Upper lobe of left lung (tissue), 6 donors: Measurements from ENCODE around the gene NDC1. TPM values are rescaled to one million over a fixed set of nuclear protein-coding genes. Genes with fewer than 3 reads are reported as not detected.

Source experiments
- ATAC-seq, 2 donors: fragments of 200-7000 bp; cut with Tn5 transposase; one replicate each; pipeline ENCODE4 v1.9.1; 2022; ENCODE audit warnings: mild to moderate bottlenecking in 2 of 2, moderate library complexity in 2 of 2; ENCODE audit not compliant: low FRiP score in 2 of 2
- DNase-seq, 2 donors: peaks; one replicate each; pipeline ENCODE4 v3.0.0-alpha.2; 2019 to 2020
- H3K27ac ChIP-seq, 4 donors: fragments of 200-600 bp; sonication (generic); one replicate each; pipeline ENCODE4 v1.5.1; 2016 to 2019
- H3K27me3 ChIP-seq, 4 donors: fragments of 200-600 bp; sonication (generic); one replicate each; pipeline ENCODE4 v1.5.1; 2017 to 2019
- H3K36me3 ChIP-seq, 4 donors: fragments of 200-600 bp; sonication (generic); one replicate each; pipeline ENCODE4 v1.5.1; 2016 to 2019
- H3K4me1 ChIP-seq, 4 donors: fragments of 200-600 bp; sonication (generic); one replicate each; pipeline ENCODE4 v1.5.1; 2018 to 2019
- H3K4me3 ChIP-seq, 4 donors: fragments of 200-600 bp; sonication (generic); one replicate each; pipeline ENCODE4 v1.5.1; 2017 to 2019; ENCODE audit warnings: mild to moderate bottlenecking in 2 of 4, moderate library complexity in 1 of 4
- H3K9me3 ChIP-seq, 4 donors: fragments of 200-600 bp; sonication (generic); one replicate each; pipeline ENCODE4 v1.5.1; 2018 to 2019
- EP300 ChIP-seq, 4 donors: sonication (generic); formaldehyde crosslinking; IDR thresholded peaks; one replicate each; pipeline ENCODE4 v1.5.1; 2017; ENCODE audit warnings: antibody characterized with exemption in 4 of 4, control low read depth in 2 of 4
- POLR2A ChIP-seq, 4 donors: fragments of 450-650 bp; IDR thresholded peaks; one replicate each; pipeline ENCODE4 v1.5.1; 2016 to 2017; ENCODE audit warnings: antibody characterized with exemption in 4 of 4, mild to moderate bottlenecking in 2 of 4
- POLR2AphosphoS5 ChIP-seq, 2 donors: sonication (generic); formaldehyde crosslinking; IDR thresholded peaks; one replicate each; pipeline ENCODE4 v1.5.1; 2017; ENCODE audit warnings: antibody characterized with exemption in 2 of 2
- WGBS, 2 donors: methylation state at CpG; one replicate each; pipeline ENCODE4 v1.1.5; 2017 to 2018; 5-methylcytosine and 5-hydroxymethylcytosine counted together
- total RNA-seq, 6 donors: library from RNA; depleted of rRNA in 4 of 6; stranded (reverse); fragments of >200 nt in 4 of 6; gene quantifications; one replicate each; pipeline versions ENCODE4 v1.1.0 to v1.2.1, GENCODE V29; 2016 to 2021
- TF ChIP-seq, protein P1 (sequence below), 6 experiments: fragments of 450-650 bp in 4 of 6; fragments of 200-600 bp in 2 of 6; sonication (generic) in 2 of 6; IDR thresholded peaks; one replicate each; pipeline ENCODE4 v1.5.1; 2016 to 2019; ENCODE audit warnings: antibody characterized with exemption in 6 of 6
- donor health status: DM: no; HTN: no; CAD: no; lungs with moderate emphysema.
- donor health status: DM: no; HTN: yes; CAD: no; lungs with severe emphysema.

Gene NDC1
- total RNA-seq, 6 donors from 2014 or later, result 1.2 to 10.9 (median 8.2) TPM

DNA sequence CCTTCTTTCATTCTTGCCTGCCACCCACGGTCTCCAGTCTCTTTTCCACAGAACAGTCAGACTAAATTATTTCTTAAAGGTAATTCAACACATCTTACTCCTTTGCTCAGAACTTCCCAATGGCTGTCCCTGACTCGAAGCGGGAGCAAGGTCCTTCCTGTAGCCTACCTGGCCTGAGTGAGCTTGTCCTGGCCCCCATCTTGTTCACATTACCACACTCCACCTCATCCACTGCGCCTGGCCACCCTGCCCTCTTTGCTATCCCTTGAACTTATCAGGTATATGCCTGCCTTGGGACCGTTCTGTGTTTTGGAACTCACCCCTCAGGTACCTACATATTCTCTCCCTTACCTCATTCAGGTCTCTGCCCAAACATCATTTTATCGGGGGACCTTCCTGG is 85.8 kb downstream of the NDC1 start:
- WGBS, 2 donors, result 92 to 94% methylated on average over 6 of the region's 6 CpGs
- Histone ChIP-seq H3K4me1 (no peaks in the 10 kb centered on the region), H3K9me3 (no peaks in the 10 kb centered on the region), H3K27ac (no peak overlapping the region), H3K36me3 (no peaks in the 10 kb centered on the region), H3K4me3 (no peak overlapping the region), H3K27me3 (no peaks in the 10 kb centered on the region)
- ATAC-seq (no peak), DNase-seq (no peak)
- TF ChIP-seq POLR2AphosphoS5 (IDR thresholded peaks at IDR 0.05) (no peak), EP300 (IDR thresholded peaks at IDR 0.05) (no peak), POLR2A (IDR thresholded peaks at IDR 0.05) (no peak)
- TF ChIP-seq, protein P1, sequence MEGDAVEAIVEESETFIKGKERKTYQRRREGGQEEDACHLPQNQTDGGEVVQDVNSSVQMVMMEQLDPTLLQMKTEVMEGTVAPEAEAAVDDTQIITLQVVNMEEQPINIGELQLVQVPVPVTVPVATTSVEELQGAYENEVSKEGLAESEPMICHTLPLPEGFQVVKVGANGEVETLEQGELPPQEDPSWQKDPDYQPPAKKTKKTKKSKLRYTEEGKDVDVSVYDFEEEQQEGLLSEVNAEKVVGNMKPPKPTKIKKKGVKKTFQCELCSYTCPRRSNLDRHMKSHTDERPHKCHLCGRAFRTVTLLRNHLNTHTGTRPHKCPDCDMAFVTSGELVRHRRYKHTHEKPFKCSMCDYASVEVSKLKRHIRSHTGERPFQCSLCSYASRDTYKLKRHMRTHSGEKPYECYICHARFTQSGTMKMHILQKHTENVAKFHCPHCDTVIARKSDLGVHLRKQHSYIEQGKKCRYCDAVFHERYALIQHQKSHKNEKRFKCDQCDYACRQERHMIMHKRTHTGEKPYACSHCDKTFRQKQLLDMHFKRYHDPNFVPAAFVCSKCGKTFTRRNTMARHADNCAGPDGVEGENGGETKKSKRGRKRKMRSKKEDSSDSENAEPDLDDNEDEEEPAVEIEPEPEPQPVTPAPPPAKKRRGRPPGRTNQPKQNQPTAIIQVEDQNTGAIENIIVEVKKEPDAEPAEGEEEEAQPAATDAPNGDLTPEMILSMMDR (IDR thresholded peaks at IDR 0.05), result no peak

DNA sequence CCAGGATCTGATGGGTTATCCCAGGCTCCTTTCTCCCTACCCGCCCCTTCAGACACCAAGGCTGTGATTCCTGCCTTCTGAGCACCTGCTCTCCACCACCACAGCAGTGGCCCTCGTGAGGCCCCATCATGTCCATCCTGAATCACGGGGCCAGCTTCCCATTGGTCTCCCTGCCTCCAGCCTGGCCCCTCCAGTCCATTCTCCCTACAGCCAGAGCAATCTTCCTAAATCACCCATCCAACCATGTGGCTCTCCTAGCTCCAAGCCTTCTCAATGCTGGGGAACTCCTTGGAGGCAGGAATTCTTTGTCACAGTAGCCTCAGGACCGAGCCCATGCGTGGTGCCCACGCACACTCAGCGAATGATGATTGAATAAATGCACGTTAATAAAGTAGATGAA is 90.3 kb downstream of the NDC1 start:
- Histone ChIP-seq H3K27me3 (no peaks in the 10 kb centered on the region), H3K4me3 (no peak overlapping the region), H3K4me1 (no peaks in the 10 kb centered on the region), H3K36me3 (no peaks in the 10 kb centered on the region), H3K9me3 (no peaks in the 10 kb centered on the region), H3K27ac (no peak overlapping the region)
- ATAC-seq, result no peak
- DNase-seq, result no peak
- TF ChIP-seq POLR2AphosphoS5 (IDR thresholded peaks at IDR 0.05), result no peak
- 87 to 88% methylated on average over 5 to 8 of the region's 8 CpGs for WGBS, 2 donors

- WGBS, 2 donors, result 62 to 71% methylated on average over 8 of the region's 8 CpGs
- Histone ChIP-seq H3K4me1 (peaks cover 13 to 25% (median 22%) of the 10 kb centered on the region in 4 donors), H3K4me3 (no peak overlapping the region), H3K36me3 (no peaks in the 10 kb centered on the region), H3K9me3 (no peaks in the 10 kb centered on the region), H3K27ac (no peak overlapping the region), H3K27me3 (peaks cover 0 to 31% (median 20%) of the 10 kb centered on the region in 4 donors)
- ATAC-seq, result no peak
- no peak for DNase-seq
- TF ChIP-seq POLR2A (IDR thresholded peaks at IDR 0.05) (no peak), POLR2AphosphoS5 (IDR thresholded peaks at IDR 0.05) (no peak), EP300 (IDR thresholded peaks at IDR 0.05) (no peak)
- TF ChIP-seq, protein P1 (IDR thresholded peaks at IDR 0.05), result no peak
These were observed 97.4 kb downstream of the NDC1 start for GRCh38 chr1:53740621-53741105.

DNA sequence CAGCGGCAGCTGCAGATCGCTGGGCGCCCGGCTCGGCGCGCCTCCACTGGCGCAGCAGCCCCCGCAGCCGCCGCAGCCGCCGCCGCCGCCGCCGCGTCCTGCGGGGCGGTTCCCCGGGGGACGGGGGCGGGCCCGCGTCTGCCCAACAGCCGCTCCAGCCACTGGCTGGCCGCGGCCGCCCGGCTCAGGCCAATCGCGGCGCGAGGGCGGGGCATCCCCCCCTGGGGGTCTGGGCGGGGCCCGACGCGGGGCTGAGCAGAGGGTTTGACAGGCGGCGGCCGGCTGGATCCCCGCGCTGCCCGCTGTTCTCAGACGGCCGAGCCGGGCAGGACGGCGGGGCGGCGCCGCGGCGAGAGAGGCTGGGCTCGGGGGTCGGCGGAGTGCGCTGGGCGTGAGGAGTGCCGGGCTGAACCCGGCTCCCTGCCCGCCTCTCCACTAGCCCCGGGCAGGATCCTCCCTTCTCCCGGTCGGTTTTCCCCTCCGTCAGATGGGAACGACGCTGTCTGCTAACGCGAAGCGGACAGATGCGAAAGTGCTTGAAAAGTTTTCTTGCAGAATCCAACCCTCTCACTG is 98.9 kb downstream of the NDC1 start, which contains the start of gene GLIS1:
Gene GLIS1 (minus strand): TSS at position 56 of the 573 bp plus-strand sequence. CDS start 1,100 bp downstream, outside the sequence.
- TF ChIP-seq, protein P1 (IDR thresholded peaks at IDR 0.05), result no peak
- no peak for TF ChIP-seq EP300 (IDR thresholded peaks at IDR 0.05)
- TF ChIP-seq POLR2AphosphoS5 (IDR thresholded peaks at IDR 0.05), result no peak
- TF ChIP-seq POLR2A (IDR thresholded peaks at IDR 0.05), result no peak
- no peaks in the 10 kb centered on the region for H3K36me3 ChIP-seq
- no peak within 1 kb of the TSS for H3K27ac ChIP-seq
- peaks cover 0 to 31% (median 20%) of the 10 kb centered on the region in 4 donors for H3K27me3 ChIP-seq
- 2 to 5% methylated on average over 8 to 17 of the region's 73 CpGs for WGBS, 2 donors
- peak; percentile 86 to 98 for ATAC-seq
- DNase-seq, result peak; percentile 63 to 97
- peak within 1 kb of the TSS; percentile 22 to 69 (median 58) for H3K4me3 ChIP-seq
- H3K4me1 ChIP-seq, result peaks cover 13 to 25% (median 22%) of the 10 kb centered on the region in 4 donors
- H3K9me3 ChIP-seq, result no peaks in the 10 kb centered on the region

DNA sequence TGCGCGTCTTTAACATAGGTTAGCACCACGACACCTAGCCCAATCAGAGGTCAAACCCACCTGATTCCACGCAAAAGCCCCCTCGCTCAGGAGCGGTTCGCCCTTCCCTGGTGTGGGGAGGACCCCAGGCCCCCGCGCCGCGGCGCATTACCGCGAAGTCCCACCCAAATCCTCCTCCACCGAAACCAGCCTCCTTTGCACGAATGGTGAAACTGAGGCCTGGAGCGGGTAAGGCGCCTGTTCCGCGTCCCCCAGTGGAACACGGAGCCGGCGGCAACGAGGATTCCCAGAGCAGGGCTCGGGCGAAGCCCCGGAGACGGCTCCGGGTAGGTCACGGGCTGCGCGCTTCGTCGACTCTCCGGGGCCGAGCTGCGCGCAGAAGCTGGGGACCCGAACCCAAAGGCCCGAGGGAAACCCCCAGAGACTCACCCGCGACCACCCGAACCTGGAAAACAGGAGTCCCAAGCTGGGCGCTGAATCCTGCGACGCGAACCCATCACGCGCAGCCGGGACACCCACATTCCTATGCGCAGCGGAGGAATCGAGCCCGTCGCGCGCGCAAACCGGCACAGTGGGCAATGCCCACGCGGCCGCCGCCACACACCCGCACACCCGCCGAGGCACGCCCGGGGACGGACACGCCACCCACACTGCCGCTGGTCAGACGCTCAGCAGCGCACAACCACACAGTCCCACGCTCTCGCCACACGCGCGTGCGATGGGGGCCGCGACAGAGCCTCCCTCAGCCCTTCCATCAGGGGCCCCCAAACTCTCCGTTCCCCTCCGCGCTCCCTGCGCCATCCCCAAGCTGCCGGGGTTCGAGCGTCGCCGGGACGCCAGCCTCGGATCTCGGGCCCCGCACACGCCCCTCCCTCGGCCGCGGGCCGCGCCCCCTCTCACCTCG is 99.6 kb downstream of the NDC1 start:
- H3K27ac ChIP-seq, result no peak overlapping the region
- TF ChIP-seq, protein P1 (IDR thresholded peaks at IDR 0.05), result no peak
- TF ChIP-seq POLR2AphosphoS5 (IDR thresholded peaks at IDR 0.05) (no peak), EP300 (IDR thresholded peaks at IDR 0.05) (no peak), POLR2A (IDR thresholded peaks at IDR 0.05) (no peak)
- DNase-seq, result peak in 1 of 2 donors; percentile 88

More for the DNA sequence above, 99.6 kb downstream of the NDC1 start:
- H3K4me3 ChIP-seq, result peak overlapping the region; percentile 22 to 69 (median 58)
- H3K27me3 ChIP-seq, result peaks cover 0 to 31% (median 20%) of the 10 kb centered on the region in 4 donors
- peaks cover 13 to 25% (median 22%) of the 10 kb centered on the region in 4 donors for H3K4me1 ChIP-seq
- H3K9me3 ChIP-seq, result no peaks in the 10 kb centered on the region
- WGBS, 2 donors, result 1 to 3% methylated on average over 16 to 55 of the region's 101 CpGs
- H3K36me3 ChIP-seq, result no peaks in the 10 kb centered on the region
- ATAC-seq, result peak in 1 of 2 donors; percentile 20
